ENCODE data around the gene BIK. TPM values are rescaled to one million over a fixed set of nuclear protein-coding genes. Genes with fewer than 3 reads are reported as not detected.

The BIK gene
- polyA plus RNA-seq, 1 of the 3 experiments (the other 2 are of a cell fraction) = 0.66 TPM

- WGBS (ENCODE audit: low lambda C conversion rate) = no CpG with 5 or more reads among the region's 75 CpGs
- H3K9me2 ChIP-seq = no peaks in the 10 kb centered on the region
These were observed 40.9 kb downstream of the BIK start, which contains the start of gene TSPO for GRCh38 chr22:43151251-43152002. Gene TSPO, plus strand, starts transcription at chr22:43151559. Its CDS starts 7,680 bp downstream, at chr22:43159239.

DNA sequence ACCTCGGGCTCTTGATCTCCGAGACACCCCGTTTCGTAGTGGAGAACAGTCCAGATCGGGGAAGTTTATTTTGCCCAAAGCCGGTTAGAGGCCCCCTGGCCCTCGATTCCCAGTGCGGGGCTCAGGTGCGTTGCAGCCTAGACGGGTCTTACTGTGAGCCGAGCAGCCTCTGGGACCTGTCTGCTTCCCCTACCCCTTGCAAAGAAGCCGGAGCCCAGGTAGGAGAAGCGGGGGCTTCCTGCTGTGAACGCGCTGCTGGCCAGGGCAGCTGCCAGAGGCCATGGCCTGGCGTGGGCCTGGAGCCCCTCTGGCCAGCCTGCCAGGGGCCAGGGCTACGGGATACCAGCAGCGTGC is 41.4 kb downstream of the BIK start:
- H2AFZ ChIP-seq (ENCODE audit: low read depth) = no peak overlapping the region
- no peaks in the 10 kb centered on the region for H3K9me3 ChIP-seq
- TF ChIP-seq FOXM1 (IDR thresholded peaks at IDR 0.05; ENCODE audit: low read depth) = no peak
- no peak for TF ChIP-seq FOXJ3 (CRISPR knock-in tag; IDR thresholded peaks at IDR 0.05)
- no peak for TF ChIP-seq FOSL2 (IDR thresholded peaks at IDR 0.05; ENCODE audit: borderline replicate concordance, low read depth)
- TF ChIP-seq POLR2AphosphoS5 (IDR thresholded peaks at IDR 0.05; ENCODE audit: low read depth, low read length) = no peak
- TF ChIP-seq NFIC (IDR thresholded peaks at IDR 0.05; ENCODE audit: borderline replicate concordance) = no peak
- TF ChIP-seq, protein P1, sequence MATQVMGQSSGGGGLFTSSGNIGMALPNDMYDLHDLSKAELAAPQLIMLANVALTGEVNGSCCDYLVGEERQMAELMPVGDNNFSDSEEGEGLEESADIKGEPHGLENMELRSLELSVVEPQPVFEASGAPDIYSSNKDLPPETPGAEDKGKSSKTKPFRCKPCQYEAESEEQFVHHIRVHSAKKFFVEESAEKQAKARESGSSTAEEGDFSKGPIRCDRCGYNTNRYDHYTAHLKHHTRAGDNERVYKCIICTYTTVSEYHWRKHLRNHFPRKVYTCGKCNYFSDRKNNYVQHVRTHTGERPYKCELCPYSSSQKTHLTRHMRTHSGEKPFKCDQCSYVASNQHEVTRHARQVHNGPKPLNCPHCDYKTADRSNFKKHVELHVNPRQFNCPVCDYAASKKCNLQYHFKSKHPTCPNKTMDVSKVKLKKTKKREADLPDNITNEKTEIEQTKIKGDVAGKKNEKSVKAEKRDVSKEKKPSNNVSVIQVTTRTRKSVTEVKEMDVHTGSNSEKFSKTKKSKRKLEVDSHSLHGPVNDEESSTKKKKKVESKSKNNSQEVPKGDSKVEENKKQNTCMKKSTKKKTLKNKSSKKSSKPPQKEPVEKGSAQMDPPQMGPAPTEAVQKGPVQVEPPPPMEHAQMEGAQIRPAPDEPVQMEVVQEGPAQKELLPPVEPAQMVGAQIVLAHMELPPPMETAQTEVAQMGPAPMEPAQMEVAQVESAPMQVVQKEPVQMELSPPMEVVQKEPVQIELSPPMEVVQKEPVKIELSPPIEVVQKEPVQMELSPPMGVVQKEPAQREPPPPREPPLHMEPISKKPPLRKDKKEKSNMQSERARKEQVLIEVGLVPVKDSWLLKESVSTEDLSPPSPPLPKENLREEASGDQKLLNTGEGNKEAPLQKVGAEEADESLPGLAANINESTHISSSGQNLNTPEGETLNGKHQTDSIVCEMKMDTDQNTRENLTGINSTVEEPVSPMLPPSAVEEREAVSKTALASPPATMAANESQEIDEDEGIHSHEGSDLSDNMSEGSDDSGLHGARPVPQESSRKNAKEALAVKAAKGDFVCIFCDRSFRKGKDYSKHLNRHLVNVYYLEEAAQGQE (IDR thresholded peaks at IDR 0.05; ENCODE audit: low read depth, low read length) = no peak
- TF ChIP-seq TAF1 (IDR thresholded peaks at IDR 0.05; ENCODE audit: borderline replicate concordance, low read depth, low read length) = no peak
- no peak for TF ChIP-seq SIN3A (IDR thresholded peaks at IDR 0.05; ENCODE audit: borderline replicate concordance, low read depth, low read length)
- no peak for TF ChIP-seq MXI1 (IDR thresholded peaks at IDR 0.05; ENCODE audit: low read depth, low read length)
- TF ChIP-seq RCOR1 (IDR thresholded peaks at IDR 0.05; ENCODE audit: low read length) = no peak
- no peak for TF ChIP-seq TCF12 (IDR thresholded peaks at IDR 0.05)
- no peak for TF ChIP-seq RAD21 (IDR thresholded peaks at IDR 0.05; ENCODE audit: low read length)
- no peak for TF ChIP-seq MAX (IDR thresholded peaks at IDR 0.05; ENCODE audit: low read depth)
- no peak for TF ChIP-seq ELF1 (IDR thresholded peaks at IDR 0.05)
- no peak for TF ChIP-seq EP300 (IDR thresholded peaks at IDR 0.05; ENCODE audit: borderline replicate concordance in 1 of 2, low read depth in 1 of 2, low read length in 1 of 2)
- no peak for TF ChIP-seq PBX3 (IDR thresholded peaks at IDR 0.05)
- no peak for TF ChIP-seq MEF2A (IDR thresholded peaks at IDR 0.05; ENCODE audit: borderline replicate concordance, low read depth)
- TF ChIP-seq EZH2phosphoT487 (IDR thresholded peaks at IDR 0.05; ENCODE audit: borderline replicate concordance, low read depth) = no peak
- H3K36me3 ChIP-seq (replicated peaks in 1 of 2; ENCODE audit: control insufficient read depth in 1 of 2, insufficient read depth in 2 of 2, low read length in 1 of 2) = no peaks in the 10 kb centered on the region
- H3K9me2 ChIP-seq = no peaks in the 10 kb centered on the region
- WGBS (ENCODE audit: low lambda C conversion rate) = no CpG with 5 or more reads among the region's 18 CpGs
- peak overlapping the region; percentile 46 to 79; a peak in 3 of 4 replicates for H3K27ac ChIP-seq (ENCODE audit: low read depth in 2 of 2, low read length in 1 of 2)
- no peaks in the 10 kb centered on the region for H3K27me3 ChIP-seq (ENCODE audit: insufficient read depth)
- peak overlapping the region; percentile 71 for H3K9ac ChIP-seq
- no peak for DNase-seq
- peak overlapping the region; percentile 89 for H3K4me2 ChIP-seq
- H4K20me1 ChIP-seq (ENCODE audit: insufficient read depth) = peaks cover 4% of the 10 kb centered on the region; the same call in 1 of the 2 replicates
- no peaks in the 10 kb centered on the region for H3F3A ChIP-seq (replicated peaks; ENCODE audit: insufficient read depth)
- H3K79me2 ChIP-seq (ENCODE audit: insufficient read depth) = peaks cover 34% of the 10 kb centered on the region
- peaks cover 0 to 2% of the 10 kb centered on the region in 2 experiments; a peak in 1 of 4 replicates for H3K4me1 ChIP-seq (ENCODE audit: control insufficient read depth in 1 of 2, insufficient read depth in 2 of 2, low read depth in 1 of 2, low read length in 1 of 2)
- peak overlapping the region; percentile 59 to 60 for H3K4me3 ChIP-seq (ENCODE audit: low read depth in 2 of 2, low read length in 1 of 2)
- ChIA-PET CTCF (no interaction called here), POLR2A (no interaction called here)

More at GRCh38 chr22:43151251-43152002, 40.9 kb downstream of the BIK start, which contains the start of gene TSPO:
- H3K4me1 ChIP-seq (ENCODE audit: control insufficient read depth in 1 of 2, insufficient read depth in 2 of 2, low read depth in 1 of 2, low read length in 1 of 2) = peaks cover 0 to 2% of the 10 kb centered on the region in 2 experiments; a peak in 1 of 4 replicates
- no peaks in the 10 kb centered on the region for H3K36me3 ChIP-seq (replicated peaks in 1 of 2; ENCODE audit: control insufficient read depth in 1 of 2, insufficient read depth in 2 of 2, low read length in 1 of 2)
- H3K9me3 ChIP-seq = no peaks in the 10 kb centered on the region
- ChIA-PET CTCF (no interaction called here), POLR2A (no interaction called here)
- no peaks in the 10 kb centered on the region for H3K27me3 ChIP-seq (ENCODE audit: insufficient read depth)
- peak; percentile 89 for DNase-seq
- no peaks in the 10 kb centered on the region for H4K20me1 ChIP-seq (ENCODE audit: insufficient read depth)
- peak within 1 kb of the TSS; percentile 59 to 60 for H3K4me3 ChIP-seq (ENCODE audit: low read depth in 2 of 2, low read length in 1 of 2)
- peak; percentile 76; the same call in 1 of the 2 replicates for TF ChIP-seq MAX (IDR thresholded peaks at IDR 0.05; ENCODE audit: low read depth)
- TF ChIP-seq RXRA (IDR thresholded peaks at IDR 0.05; ENCODE audit: borderline replicate concordance, low read depth) = no peak
- TF ChIP-seq RFX5 (IDR thresholded peaks at IDR 0.05; ENCODE audit: low read length) = peak; percentile 65; the same call in 1 of the 2 replicates
- peak within 1 kb of the TSS; percentile 46 to 79 for H3K27ac ChIP-seq (ENCODE audit: low read depth in 2 of 2, low read length in 1 of 2)
- no peaks in the 10 kb centered on the region for H3F3A ChIP-seq (replicated peaks; ENCODE audit: insufficient read depth)
- peak within 1 kb of the TSS; percentile 79; the same call in 1 of the 2 replicates for H2AFZ ChIP-seq (ENCODE audit: low read depth)
- H3K79me2 ChIP-seq (ENCODE audit: insufficient read depth) = peaks cover 31% of the 10 kb centered on the region
- H3K9ac ChIP-seq = peak within 1 kb of the TSS; percentile 71
- H3K4me2 ChIP-seq = peak within 1 kb of the TSS; percentile 89
